ENCODE measurements around the gene PAXX. TPM values are rescaled to one million over a fixed set of nuclear protein-coding genes. Genes with fewer than 3 reads are reported as not detected.

PAXX gene
- polyA plus RNA-seq, 1 donor from 2014 or later = 276 TPM

DNA sequence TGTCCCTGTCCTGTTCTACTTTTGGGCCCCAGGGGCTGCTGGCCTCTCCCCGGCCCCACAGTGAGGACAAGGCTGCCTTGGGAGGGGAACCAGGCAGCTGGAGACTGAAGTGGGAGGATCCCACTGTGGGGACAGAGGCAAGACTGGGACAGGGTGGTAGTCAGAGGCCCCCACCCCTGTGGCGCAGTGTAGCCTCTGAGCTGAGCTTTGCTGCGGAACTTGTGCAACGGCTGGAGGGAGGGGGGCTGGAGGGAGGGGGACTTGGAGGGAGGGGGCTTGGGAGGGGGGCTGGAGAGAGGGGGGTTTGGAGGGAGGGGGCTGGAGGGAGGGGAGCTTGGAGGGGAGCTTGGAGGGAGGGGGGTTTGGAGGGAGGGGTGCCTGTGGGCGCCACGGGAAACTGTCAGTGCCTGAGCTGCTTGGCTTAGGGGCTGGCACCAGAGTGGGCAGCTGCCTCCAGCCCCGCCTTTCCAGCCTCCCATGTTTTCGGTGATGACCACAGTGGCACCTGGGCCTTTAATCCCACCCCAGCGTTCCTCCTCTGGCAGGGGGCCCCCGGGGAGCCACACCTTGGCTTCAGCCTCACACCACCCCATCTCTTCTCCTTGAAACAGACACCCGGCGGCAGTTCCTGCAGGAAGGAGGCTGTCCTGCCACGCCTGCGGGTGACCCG is 42.0 kb downstream of the PAXX start:
- H3K27ac ChIP-seq (ENCODE audit: low read length) = no peak overlapping the region
- H3K9me3 ChIP-seq (ENCODE audit: low read length) = no peaks in the 10 kb centered on the region
- H3K27me3 ChIP-seq (ENCODE audit: insufficient read depth, low read depth, low read length) = no peaks in the 10 kb centered on the region
- H3K9me2 ChIP-seq (ENCODE audit: insufficient read depth, low read length) = no peaks in the 10 kb centered on the region
- no peak overlapping the region for H3K4me3 ChIP-seq (ENCODE audit: low read length)
- H2AFZ ChIP-seq (ENCODE audit: low read depth, low read length) = no peak overlapping the region
- no peaks in the 10 kb centered on the region for H4K20me1 ChIP-seq (ENCODE audit: insufficient read depth)
- H3K4me2 ChIP-seq (ENCODE audit: low read length) = no peak overlapping the region
- H3K36me3 ChIP-seq (ENCODE audit: insufficient read depth, low read length) = no peaks in the 10 kb centered on the region
- no peak overlapping the region for H3K9ac ChIP-seq (ENCODE audit: low read length)
- TF ChIP-seq CTCF (IDR thresholded peaks at IDR 0.05; ENCODE audit: poor library complexity, severe bottlenecking) (no peak), RAD21 (conservative IDR thresholded peaks at IDR 0.05) (no peak), MXI1 (conservative IDR thresholded peaks at IDR 0.05; ENCODE audit: poor library complexity, severe bottlenecking) (no peak), EP300 (conservative IDR thresholded peaks at IDR 0.05; ENCODE audit: poor library complexity, severe bottlenecking) (no peak), EZH2 (IDR thresholded peaks at IDR 0.05; ENCODE audit: borderline replicate concordance, insufficient read depth, low read length, poor library complexity, severe bottlenecking) (no peak), SMC3 (conservative IDR thresholded peaks at IDR 0.05; ENCODE audit: poor library complexity) (no peak), REST (IDR thresholded peaks at IDR 0.05; ENCODE audit: borderline replicate concordance) (no peak), POLR2AphosphoS5 (IDR thresholded peaks at IDR 0.05) (no peak), TAF1 (IDR thresholded peaks at IDR 0.05; ENCODE audit: low read depth) (no peak)
- no peaks in the 10 kb centered on the region for H3K79me2 ChIP-seq (replicated peaks; ENCODE audit: insufficient read depth, low read length)
- H3F3A ChIP-seq (ENCODE audit: insufficient read depth, low read length, poor library complexity, severe bottlenecking) = no peaks in the 10 kb centered on the region

DNA sequence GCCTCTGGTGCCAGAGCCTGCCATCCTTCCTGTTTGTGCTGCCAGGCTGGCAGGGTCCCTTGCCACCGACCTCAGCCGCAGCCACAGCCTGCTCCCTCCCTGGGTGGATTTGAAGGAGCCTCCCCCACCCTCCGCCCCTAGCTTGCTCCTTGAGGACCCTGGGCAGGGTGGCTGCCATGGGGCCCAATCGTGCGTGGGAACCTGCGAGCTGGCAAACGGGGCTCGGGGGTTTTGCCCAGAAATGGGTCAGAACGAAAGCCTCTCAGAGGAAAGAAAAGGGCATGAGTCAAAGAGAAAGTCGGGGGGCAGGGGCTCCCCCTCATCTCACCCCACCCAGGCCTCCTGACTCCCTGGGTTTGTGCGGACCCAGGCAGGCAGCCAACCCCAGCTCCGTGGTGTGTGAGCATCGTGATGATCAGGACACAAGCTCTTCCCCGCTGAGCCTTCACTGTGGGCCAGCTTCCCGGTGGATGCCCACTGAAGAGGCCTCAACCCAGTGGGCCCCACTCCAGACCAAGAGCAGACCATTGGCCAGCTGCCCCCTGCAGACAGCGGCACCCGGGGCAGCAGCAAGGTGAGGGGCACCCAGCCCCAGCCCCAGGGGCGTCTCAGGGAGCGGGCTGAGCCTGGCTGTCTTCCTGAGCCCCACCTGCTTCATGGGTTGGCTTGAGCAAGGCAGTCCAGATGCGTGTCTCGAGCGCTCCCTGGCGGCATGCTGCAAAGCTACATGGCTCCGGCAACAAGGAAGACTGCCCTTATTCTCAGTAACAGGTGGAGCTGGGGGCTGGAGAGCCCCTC is 42.7 kb downstream of the PAXX start:
- no peaks in the 10 kb centered on the region for H3K27me3 ChIP-seq (ENCODE audit: insufficient read depth, low read depth, low read length)
- H3K36me3 ChIP-seq (ENCODE audit: insufficient read depth, low read length) = no peaks in the 10 kb centered on the region
- no peaks in the 10 kb centered on the region for H4K20me1 ChIP-seq (ENCODE audit: insufficient read depth)
- H3K9me3 ChIP-seq (ENCODE audit: low read length) = no peaks in the 10 kb centered on the region
- H3K79me2 ChIP-seq (replicated peaks; ENCODE audit: insufficient read depth, low read length) = no peaks in the 10 kb centered on the region
- no peak for TF ChIP-seq TAF1 (IDR thresholded peaks at IDR 0.05; ENCODE audit: low read depth)
- TF ChIP-seq POLR2AphosphoS5 (IDR thresholded peaks at IDR 0.05) = no peak
- TF ChIP-seq EP300 (conservative IDR thresholded peaks at IDR 0.05; ENCODE audit: poor library complexity, severe bottlenecking) = no peak
- TF ChIP-seq EZH2 (IDR thresholded peaks at IDR 0.05; ENCODE audit: borderline replicate concordance, insufficient read depth, low read length, poor library complexity, severe bottlenecking) = no peak
- peak; percentile 91 for TF ChIP-seq CTCF (IDR thresholded peaks at IDR 0.05; ENCODE audit: poor library complexity, severe bottlenecking)
- TF ChIP-seq MXI1 (conservative IDR thresholded peaks at IDR 0.05; ENCODE audit: poor library complexity, severe bottlenecking) = no peak
- TF ChIP-seq REST (IDR thresholded peaks at IDR 0.05; ENCODE audit: borderline replicate concordance) = no peak
- TF ChIP-seq RAD21 (conservative IDR thresholded peaks at IDR 0.05) = peak; percentile 75
- TF ChIP-seq SMC3 (conservative IDR thresholded peaks at IDR 0.05; ENCODE audit: poor library complexity) = peak; percentile 79
- no peak overlapping the region for H2AFZ ChIP-seq (ENCODE audit: low read depth, low read length)
- no peaks in the 10 kb centered on the region for H3F3A ChIP-seq (ENCODE audit: insufficient read depth, low read length, poor library complexity, severe bottlenecking)
- no peak overlapping the region for H3K9ac ChIP-seq (ENCODE audit: low read length)
- no peak overlapping the region for H3K4me3 ChIP-seq (ENCODE audit: low read length)
- H3K4me2 ChIP-seq (ENCODE audit: low read length) = no peak overlapping the region
- H3K27ac ChIP-seq (ENCODE audit: low read length) = no peak overlapping the region
- no peaks in the 10 kb centered on the region for H3K9me2 ChIP-seq (ENCODE audit: insufficient read depth, low read length)

Data from neural cell (in vitro differentiated cells).